Measurements from ENCODE around the gene SMCO2. TPM values are rescaled to one million over a fixed set of nuclear protein-coding genes. Genes with fewer than 3 reads are reported as not detected.

SMCO2 gene
- total RNA-seq, 1 experiment from 2014 or later = 0.20 TPM

- TF ChIP-seq, protein P1, sequence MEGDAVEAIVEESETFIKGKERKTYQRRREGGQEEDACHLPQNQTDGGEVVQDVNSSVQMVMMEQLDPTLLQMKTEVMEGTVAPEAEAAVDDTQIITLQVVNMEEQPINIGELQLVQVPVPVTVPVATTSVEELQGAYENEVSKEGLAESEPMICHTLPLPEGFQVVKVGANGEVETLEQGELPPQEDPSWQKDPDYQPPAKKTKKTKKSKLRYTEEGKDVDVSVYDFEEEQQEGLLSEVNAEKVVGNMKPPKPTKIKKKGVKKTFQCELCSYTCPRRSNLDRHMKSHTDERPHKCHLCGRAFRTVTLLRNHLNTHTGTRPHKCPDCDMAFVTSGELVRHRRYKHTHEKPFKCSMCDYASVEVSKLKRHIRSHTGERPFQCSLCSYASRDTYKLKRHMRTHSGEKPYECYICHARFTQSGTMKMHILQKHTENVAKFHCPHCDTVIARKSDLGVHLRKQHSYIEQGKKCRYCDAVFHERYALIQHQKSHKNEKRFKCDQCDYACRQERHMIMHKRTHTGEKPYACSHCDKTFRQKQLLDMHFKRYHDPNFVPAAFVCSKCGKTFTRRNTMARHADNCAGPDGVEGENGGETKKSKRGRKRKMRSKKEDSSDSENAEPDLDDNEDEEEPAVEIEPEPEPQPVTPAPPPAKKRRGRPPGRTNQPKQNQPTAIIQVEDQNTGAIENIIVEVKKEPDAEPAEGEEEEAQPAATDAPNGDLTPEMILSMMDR (conservative IDR thresholded peaks at IDR 0.05) = no peak
- no peaks in the 10 kb centered on the region for H3K9me3 Mint-ChIP-seq
- Histone ChIP-seq H3K4ac (ENCODE audit: low read depth, low read length) (no peak overlapping the region), H3K4me2 (ENCODE audit: insufficient read depth, insufficient read length, low read length) (no peak overlapping the region), H2BK15ac (ENCODE audit: low read depth, low read length) (no peak overlapping the region), H3K18ac (ENCODE audit: insufficient read length, low read depth, low read length) (no peak overlapping the region), H2BK20ac (ENCODE audit: low read depth, low read length, poor library complexity, severe bottlenecking) (no peak overlapping the region), H3K23me2 (ENCODE audit: insufficient read length, low read depth, low read length, poor library complexity, severe bottlenecking) (no peaks in the 10 kb centered on the region), H3K27ac (ENCODE audit: insufficient read length, low read depth, low read length) (no peak overlapping the region), H3K27me3 (ENCODE audit: insufficient read depth, low read length) (no peaks in the 10 kb centered on the region), H4K91ac (ENCODE audit: insufficient read length, low read depth, low read length) (no peak overlapping the region), H3T11ph (ENCODE audit: low read length) (no peak overlapping the region), H3K9me3 (ENCODE audit: control insufficient read depth, low read depth, low read length) (no peaks in the 10 kb centered on the region), H4K5ac (ENCODE audit: insufficient read length, low read depth, low read length) (no peak overlapping the region), H3K23ac (ENCODE audit: insufficient read length, low read depth, low read length) (no peak overlapping the region), H2AK5ac (ENCODE audit: insufficient read length, low read length) (no peak overlapping the region), H3K14ac (ENCODE audit: insufficient read depth, low read length) (no peak overlapping the region), H2AFZ (ENCODE audit: low read length) (no peak overlapping the region), H2BK5ac (ENCODE audit: insufficient read length, low read length) (no peak overlapping the region), H3K9ac (ENCODE audit: extremely low read depth, insufficient read length, low read length) (no peak overlapping the region), H3K79me1 (ENCODE audit: insufficient read depth, low read depth, low read length, poor library complexity, severe bottlenecking) (no peaks in the 10 kb centered on the region), H4K20me1 (ENCODE audit: control insufficient read depth, insufficient read depth, insufficient read length) (no peaks in the 10 kb centered on the region), H3K4me1 (ENCODE audit: insufficient read depth, low read length) (peaks cover 12% of the 10 kb centered on the region; the same call in 1 of the 2 replicates), H3K56ac (ENCODE audit: insufficient read length, low read depth, low read length) (no peak overlapping the region), H4K8ac (replicated peaks; ENCODE audit: insufficient read length, low read depth, low read length) (no peak overlapping the region), H3K79me2 (ENCODE audit: insufficient read depth, low read length) (0 out of 2 replicates have a peak, but pooled peaks cover 2% of the 10 kb centered on the region), H2BK12ac (ENCODE audit: insufficient read length, low read depth, low read length) (no peak overlapping the region), H2BK120ac (ENCODE audit: low read depth, low read length, poor library complexity, severe bottlenecking) (no peak overlapping the region)
- peaks cover 13% of the 10 kb centered on the region for H3K27me3 Mint-ChIP-seq (ENCODE audit: low read depth)
- no peak overlapping the region for H3K27ac Mint-ChIP-seq
- WGBS (ENCODE audit: extremely low coverage, insufficient read length, low lambda C conversion rate) = no CpG with 5 or more reads among the region's 7 CpGs
- DNase-seq = no peak
- H3K4me1 Mint-ChIP-seq = peaks cover 20 to 23% of the 10 kb centered on the region in 2 experiments
- no peak overlapping the region for H3K4me3 Mint-ChIP-seq
- peaks cover 0 to 1% (median 0%) of the 10 kb centered on the region in 3 experiments; a peak in 1 of 7 replicates for H3K36me3 Mint-ChIP-seq (ENCODE audit: insufficient read depth in 1 of 3, low read depth in 3 of 3)
Observed at GRCh38 chr12:27517961-27518665, 71.6 kb downstream of the SMCO2 start.
